Tibial nerve (tissue), 4 donors: ENCODE data around the gene SLC16A8. TPM values are rescaled to one million over a fixed set of nuclear protein-coding genes. Genes with fewer than 3 reads are reported as not detected.

Experiments used
- DNase-seq, 2 donors: peaks; one replicate each; pipeline ENCODE4 v3.0.0-alpha.2; 2019; ENCODE audit warnings: low spot score in 2 of 2
- H3K27ac ChIP-seq, 4 donors: fragments of 200-600 bp; sonication (generic) in 3 of 4; one replicate each; pipeline ENCODE4 v1.5.1; 2017 to 2019; ENCODE audit warnings: mild to moderate bottlenecking in 1 of 4
- H3K27me3 ChIP-seq, 2 donors: fragments of 200-600 bp; sonication (generic) in 1 of 2; one replicate each; pipeline versions ENCODE4 v1.5.1 to v1.6.0; 2017 to 2019
- H3K36me3 ChIP-seq, 3 donors: fragments of 200-600 bp; sonication (generic); one replicate each; pipeline ENCODE4 v1.5.1; 2018 to 2019
- H3K4me1 ChIP-seq, 4 donors: fragments of 200-600 bp; sonication (generic) in 3 of 4; one replicate each; pipeline ENCODE4 v1.5.1; 2017 to 2019
- H3K4me3 ChIP-seq, 4 donors: fragments of 200-600 bp; sonication (generic) in 3 of 4; one replicate each; pipeline ENCODE4 v1.5.1; 2017 to 2019; ENCODE audit warnings: mild to moderate bottlenecking in 1 of 4, moderate library complexity in 1 of 4
- H3K9me3 ChIP-seq, 4 donors: fragments of 200-600 bp; sonication (generic) in 3 of 4; one replicate each; pipeline ENCODE4 v1.5.1; 2017 to 2019
- CTCF ChIP-seq, 5 experiments: fragments of 200-600 bp in 3 of 5; fragments of 450-650 bp in 2 of 5; sonication (generic) in 3 of 5; IDR thresholded peaks; one replicate each; pipeline ENCODE4 v1.5.1; 2016 to 2019; ENCODE audit warnings: antibody characterized with exemption in 5 of 5, mild to moderate bottlenecking in 3 of 5, moderate library complexity in 2 of 5
- EP300 ChIP-seq, 2 donors: sonication (generic); formaldehyde crosslinking; IDR thresholded peaks; one replicate each; pipeline ENCODE4 v1.6.1; 2017; ENCODE audit warnings: antibody characterized with exemption in 2 of 2, mild to moderate bottlenecking in 1 of 2
- POLR2A ChIP-seq, 2 donors: fragments of 450-650 bp; IDR thresholded peaks; one replicate each; pipeline ENCODE4 v1.6.1; 2017; ENCODE audit warnings: antibody characterized with exemption in 2 of 2, mild to moderate bottlenecking in 2 of 2, moderate library complexity in 2 of 2
- WGBS, 2 donors: methylation state at CpG; one replicate each; pipeline ENCODE4 v1.1.5; 2018; 5-methylcytosine and 5-hydroxymethylcytosine counted together
- total RNA-seq, 4 donors: library from RNA; depleted of rRNA; stranded (reverse); fragments of >200 nt; gene quantifications; one replicate each; pipeline ENCODE4 v1.1.0, GENCODE V29; 2016

The SLC16A8 gene
- total RNA-seq, 4 donors from 2014 or later = 0.98 to 1.8 (median 1.4) TPM

- peak overlapping the region; percentile 78 to 96 (median 89) for H3K27ac ChIP-seq
- 54 to 55% methylated on average over 17 to 18 of the region's 20 CpGs for WGBS, 2 donors
- H3K4me1 ChIP-seq = peaks cover 0 to 54% (median 17%) of the 10 kb centered on the region in 4 donors
- no peak for DNase-seq
- H3K27me3 ChIP-seq = no peaks in the 10 kb centered on the region
- H3K9me3 ChIP-seq = no peaks in the 10 kb centered on the region
- TF ChIP-seq POLR2A (IDR thresholded peaks at IDR 0.05) = peak in 1 of 2 donors; percentile 74
- peak in 1 of 2 donors; percentile 91 for TF ChIP-seq EP300 (IDR thresholded peaks at IDR 0.05)
- no peak for TF ChIP-seq CTCF (IDR thresholded peaks at IDR 0.05)
- peak overlapping the region; percentile 12 to 41 (median 23) for H3K4me3 ChIP-seq
- no peaks in the 10 kb centered on the region for H3K36me3 ChIP-seq
Measured at GRCh38 chr22:38049812-38050619, 34.0 kb downstream of the SLC16A8 start.

DNA sequence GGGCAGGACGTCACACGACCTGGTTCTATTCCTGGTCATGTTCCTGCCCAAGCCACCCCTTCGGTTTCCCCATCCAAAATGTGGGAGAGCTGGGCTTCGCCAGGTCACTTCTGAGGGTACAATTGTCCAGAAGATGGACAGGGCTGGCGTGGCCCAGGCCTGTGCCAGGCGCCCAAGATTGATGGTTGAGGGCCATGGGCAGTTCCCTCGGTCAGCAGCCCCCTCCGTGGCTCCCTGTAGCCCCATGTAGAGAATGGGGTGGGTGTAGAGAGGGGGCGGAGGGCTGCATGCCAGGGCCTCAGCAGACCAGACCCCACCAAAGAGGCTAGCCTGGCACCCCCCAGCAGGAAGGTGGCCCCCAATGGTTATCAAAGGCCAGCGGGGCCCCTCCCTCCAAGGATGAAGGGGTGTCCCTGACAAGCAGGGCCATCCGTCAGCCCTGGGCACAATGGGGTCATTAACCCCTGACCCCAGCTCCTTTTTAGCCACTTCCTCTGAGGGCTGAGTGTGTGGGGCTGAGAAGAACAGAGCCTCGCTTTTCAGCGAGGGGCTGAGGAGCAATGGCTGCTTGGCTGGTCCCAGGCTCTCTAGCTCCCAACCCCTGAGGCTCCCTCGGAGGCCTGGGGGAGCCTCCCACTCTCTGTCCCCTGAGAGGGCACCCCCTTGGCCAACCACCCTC lies 37.8 kb downstream of the SLC16A8 start:
- H3K4me3 ChIP-seq = no peak overlapping the region
- WGBS, 2 donors = 36 to 47% methylated on average over 13 of the region's 14 CpGs
- H3K27ac ChIP-seq = peak overlapping the region; percentile 77 to 96 (median 89)
- H3K4me1 ChIP-seq = peaks cover 0 to 59% (median 14%) of the 10 kb centered on the region in 4 donors
- TF ChIP-seq POLR2A (IDR thresholded peaks at IDR 0.05) (no peak), CTCF (IDR thresholded peaks at IDR 0.05) (no peak), EP300 (IDR thresholded peaks at IDR 0.05) (no peak)
- no peak for DNase-seq
- no peaks in the 10 kb centered on the region for H3K36me3 ChIP-seq
- H3K9me3 ChIP-seq = no peaks in the 10 kb centered on the region
- H3K27me3 ChIP-seq = no peaks in the 10 kb centered on the region

DNA sequence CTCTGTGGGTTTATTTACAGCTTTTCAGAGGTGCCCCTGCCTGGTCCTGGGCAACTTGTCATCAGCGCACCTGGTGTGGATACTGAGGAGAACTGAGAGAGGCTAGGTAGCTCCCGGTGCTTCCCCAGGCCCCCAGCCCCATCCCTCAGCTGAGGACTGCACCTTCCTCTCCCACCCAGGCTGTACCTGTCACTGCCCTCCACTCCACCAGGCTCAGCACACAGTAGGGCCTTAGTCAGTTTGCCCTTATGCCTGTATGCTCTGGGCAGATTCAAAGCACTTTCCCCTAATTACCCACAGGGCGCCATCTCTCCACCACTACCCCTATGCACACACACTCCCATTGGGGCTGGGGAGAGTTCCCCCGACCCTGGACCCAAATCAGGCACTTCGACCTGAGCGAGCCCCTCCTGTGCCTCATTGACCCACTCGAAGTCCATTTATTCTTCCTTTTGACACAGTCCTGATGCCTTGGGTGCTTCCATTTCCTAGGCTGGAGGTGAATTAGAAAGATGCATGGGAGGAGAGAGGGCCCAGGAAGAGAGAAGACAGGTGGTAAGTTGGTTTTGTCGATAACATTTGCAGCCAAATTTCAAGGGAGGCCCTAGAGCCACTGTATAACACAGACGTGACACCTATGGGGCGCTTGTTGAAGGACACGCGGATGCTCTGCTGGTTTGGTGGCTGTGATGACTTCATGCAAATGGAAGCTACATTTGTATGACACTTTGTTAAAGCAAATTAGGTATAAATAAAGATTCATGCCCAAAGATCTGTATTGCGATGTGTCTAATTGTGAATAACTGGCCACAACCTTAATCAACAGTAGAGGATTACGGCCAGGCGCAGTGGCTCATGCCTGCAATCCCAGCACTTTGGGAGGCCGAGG lies 40.6 kb downstream of the SLC16A8 start:
- no peaks in the 10 kb centered on the region for H3K36me3 ChIP-seq
- peak overlapping the region; percentile 69 to 96 (median 90) for H3K27ac ChIP-seq
- no peaks in the 10 kb centered on the region for H3K9me3 ChIP-seq
- no peak for DNase-seq
- WGBS, 2 donors = 85 to 86% methylated on average over 16 of the region's 16 CpGs
- TF ChIP-seq POLR2A (IDR thresholded peaks at IDR 0.05) = no peak
- TF ChIP-seq EP300 (IDR thresholded peaks at IDR 0.05) = no peak
- no peak for TF ChIP-seq CTCF (IDR thresholded peaks at IDR 0.05)
- H3K4me3 ChIP-seq = no peak overlapping the region
- no peaks in the 10 kb centered on the region for H3K27me3 ChIP-seq
- H3K4me1 ChIP-seq = peaks cover 0 to 71% (median 15%) of the 10 kb centered on the region in 4 donors

DNA sequence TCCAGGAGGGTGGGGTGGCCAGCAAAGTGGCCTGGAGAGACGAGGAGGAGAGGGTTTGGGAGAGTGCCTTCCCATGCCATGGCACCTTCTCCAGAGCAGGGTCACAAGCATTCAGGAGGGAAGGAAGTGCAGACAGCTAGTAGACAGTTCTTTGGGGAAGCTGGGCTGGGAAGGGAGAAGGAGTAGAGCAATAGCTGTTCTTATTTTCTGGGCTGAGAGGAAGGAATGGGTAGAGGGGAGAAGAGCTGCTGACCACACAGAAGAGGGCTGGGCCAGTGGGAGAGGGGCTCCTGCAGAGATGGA lies 41.5 kb downstream of the SLC16A8 start:
- WGBS, 2 donors = 27 to 68% methylated on average over 1 of the region's 1 CpG
- no peaks in the 10 kb centered on the region for H3K36me3 ChIP-seq
- H3K27me3 ChIP-seq = no peaks in the 10 kb centered on the region
- peaks cover 0 to 79% (median 19%) of the 10 kb centered on the region in 4 donors for H3K4me1 ChIP-seq
- no peak for DNase-seq
- H3K27ac ChIP-seq = peak overlapping the region; percentile 69 to 96 (median 90)
- TF ChIP-seq CTCF (IDR thresholded peaks at IDR 0.05) = no peak
- no peak for TF ChIP-seq EP300 (IDR thresholded peaks at IDR 0.05)
- TF ChIP-seq POLR2A (IDR thresholded peaks at IDR 0.05) = no peak
- H3K9me3 ChIP-seq = no peaks in the 10 kb centered on the region
- H3K4me3 ChIP-seq = no peak overlapping the region
